K562 (cell line): Measurements from ENCODE around the gene INHA. TPM values are rescaled to one million over a fixed set of nuclear protein-coding genes. Genes with fewer than 3 reads are reported as not detected.

Experiments used
- BRD9 ChIP-seq: fragments of 450-650 bp; IDR thresholded peaks from 2 replicates; pipeline ENCODE4 v1.6.1; 2018; ENCODE audit warnings: low read depth; ENCODE audit not compliant: partially characterized antibody
- CREM ChIP-seq: IDR thresholded peaks from 2 replicates; pipeline ENCODE4 v1.6.1; 2014; ENCODE audit warnings: antibody characterized with exemption, low read depth
- ELF1 ChIP-seq: fragments of 200-800 bp; sonication (Bioruptor generic); IDR thresholded peaks from 2 replicates; pipeline ENCODE4 v1.6.1; 2016; ENCODE audit warnings: missing genetic modification characterization, missing compliant biosample characterization
- ERF ChIP-seq: fragments of 450-650 bp; formaldehyde crosslinking; IDR thresholded peaks from 2 replicates; pipeline ENCODE4 v1.4.0; 2020; ENCODE audit warnings: mild to moderate bottlenecking, mixed read lengths
- FOXA1 ChIP-seq: fragments of 450-650 bp; IDR thresholded peaks from 2 replicates; pipeline ENCODE4 v1.6.1; 2016; ENCODE audit warnings: mild to moderate bottlenecking, borderline replicate concordance
- FOXK1 ChIP-seq: sonication (generic); formaldehyde crosslinking; IDR thresholded peaks from 2 replicates; pipeline ENCODE4 v1.8.0; 2022; ENCODE audit warnings: missing genetic modification reagents, mild to moderate bottlenecking, borderline replicate concordance
- FUS ChIP-seq: fragments of 200-400 bp; formaldehyde crosslinking; optimal IDR thresholded peaks from 2 replicates; pipeline ENCODE3; 2017; ENCODE audit warnings: low read depth, low read length
- KDM2B ChIP-seq: fragments of 250-450 bp; sonication (Bioruptor Pico); IDR thresholded peaks from 2 replicates; pipeline ENCODE4 v1.8.0; 2021; ENCODE audit warnings: mild to moderate bottlenecking, moderate library complexity
- NFATC3 ChIP-seq: fragments of 450-650 bp; IDR thresholded peaks from 2 replicates; pipeline ENCODE4 v1.6.1; 2017; ENCODE audit warnings: mild to moderate bottlenecking
- NFIC ChIP-seq: fragments of 450-650 bp; IDR thresholded peaks from 2 replicates; pipeline ENCODE4 v1.6.1; 2017; ENCODE audit warnings: mild to moderate bottlenecking, inconsistent platforms
- POLR2A ChIP-seq: fragments of 450-650 bp; conservative IDR thresholded peaks from 2 replicates; pipeline ENCODE4 v1.6.1; 2016
- RFX5 ChIP-seq: IDR thresholded peaks from 2 replicates; pipeline ENCODE4 v1.6.1; 2011; ENCODE audit warnings: low read depth, mild to moderate bottlenecking, improper control_type of control experiment, low read length
- SMAD1 ChIP-seq: fragments of 150-350 bp; IDR thresholded peaks from 2 replicates; pipeline ENCODE4 v1.6.1; 2014; ENCODE audit warnings: low read length, low read depth; ENCODE audit not compliant: partially characterized antibody
- ZEB2 ChIP-seq: fragments of 450-650 bp; IDR thresholded peaks from 2 replicates; pipeline ENCODE4 v1.6.1; 2016
- ZNF121 ChIP-seq: sonication (generic); formaldehyde crosslinking; conservative IDR thresholded peaks from 2 replicates; pipeline ENCODE4 v1.8.0; 2022; ENCODE audit warnings: missing genetic modification reagents
- ZNF436 ChIP-seq: fragments of 250-450, 450-650 bp; sonication (Bioruptor Pico); formaldehyde crosslinking; IDR thresholded peaks from 2 replicates; pipeline ENCODE4 v1.7.0; 2020; ENCODE audit warnings: mild to moderate bottlenecking
- ZNF507 ChIP-seq: conservative IDR thresholded peaks from 2 replicates; pipeline ENCODE4 v1.6.1; 2017; ENCODE audit warnings: missing genetic modification characterization, missing compliant biosample characterization
- ZNF57 ChIP-seq: fragments of 450-650 bp; formaldehyde crosslinking; IDR thresholded peaks from 2 replicates; pipeline ENCODE4 v1.4.0; 2020; ENCODE audit warnings: mild to moderate bottlenecking, moderate library complexity
- ZNF668 ChIP-seq: fragments of 250-450 bp; sonication (Bioruptor Pico); IDR thresholded peaks from 2 replicates; pipeline ENCODE4 v1.8.0; 2022; ENCODE audit warnings: mild to moderate bottlenecking, inconsistent platforms
- polyA plus RNA-seq, 8 experiments: library from polyadenylated mRNA; depleted of rRNA in 4 of 8; stranded (reverse) in 5 of 8; unstranded in 3 of 8; fragments of >200 nt; fragmentation: Nextera tagmentation in 2 of 8; fragmentation: Illumina TruSeq in 1 of 8; extraction: Ambion mirVana in 2 of 8; extraction: Trizol in 1 of 8; gene quantifications; 2 replicates each; pipeline versions ENCODE4 v1.2.1 to v1.2.3, GENCODE V29; 2011 to 2014; ENCODE audit warnings: inconsistent platforms in 1 of 8, missing spikeins in 1 of 8
- total RNA-seq, 7 experiments: library from RNA; depleted of rRNA in 6 of 7; stranded (reverse); fragments of >200 nt in 6 of 7; fragmentation: Illumina TruSeq in 2 of 7; extraction: Trizol in 2 of 7; gene quantifications; 2 replicates each; pipeline versions ENCODE4 v1.2.1 to v1.2.3, GENCODE V29; 2011 to 2021; ENCODE audit warnings: low replicate concordance in 1 of 7
- TF ChIP-seq, protein P1 (sequence below), 2 experiments: fragments of 450-650 bp in 1 of 2; IDR thresholded peaks; 2 replicates each; pipeline ENCODE4 v1.6.1; 2011 to 2017; ENCODE audit warnings: low read depth in 2 of 2, antibody characterized with exemption in 1 of 2, borderline replicate concordance in 1 of 2, low read length in 1 of 2, mild to moderate bottlenecking in 1 of 2, mixed read lengths in 1 of 2; ENCODE audit not compliant: control insufficient read depth in 1 of 2
- TF ChIP-seq, protein P2 (sequence below): IDR thresholded peaks from 2 replicates; pipeline ENCODE4 v1.6.1; 2016; ENCODE audit warnings: missing genetic modification characterization, missing compliant biosample characterization
- TF ChIP-seq, protein P3 (sequence below): sonication (generic); formaldehyde crosslinking; IDR thresholded peaks from 2 replicates; pipeline ENCODE4 v1.8.0; 2022; ENCODE audit warnings: missing genetic modification reagents, mild to moderate bottlenecking, borderline replicate concordance
- TF ChIP-seq, protein P4 (sequence below): sonication (generic); formaldehyde crosslinking; IDR thresholded peaks from 2 replicates; pipeline ENCODE4 v1.8.1; 2022; ENCODE audit warnings: missing genetic modification reagents

Gene INHA
- total and polyA plus RNA-seq, 9 of the 15 experiments (the other 6 are each of a cell fraction or from before 2014, with no cell fraction given) = 0.07 to 1.9 (median 0.40) TPM

DNA sequence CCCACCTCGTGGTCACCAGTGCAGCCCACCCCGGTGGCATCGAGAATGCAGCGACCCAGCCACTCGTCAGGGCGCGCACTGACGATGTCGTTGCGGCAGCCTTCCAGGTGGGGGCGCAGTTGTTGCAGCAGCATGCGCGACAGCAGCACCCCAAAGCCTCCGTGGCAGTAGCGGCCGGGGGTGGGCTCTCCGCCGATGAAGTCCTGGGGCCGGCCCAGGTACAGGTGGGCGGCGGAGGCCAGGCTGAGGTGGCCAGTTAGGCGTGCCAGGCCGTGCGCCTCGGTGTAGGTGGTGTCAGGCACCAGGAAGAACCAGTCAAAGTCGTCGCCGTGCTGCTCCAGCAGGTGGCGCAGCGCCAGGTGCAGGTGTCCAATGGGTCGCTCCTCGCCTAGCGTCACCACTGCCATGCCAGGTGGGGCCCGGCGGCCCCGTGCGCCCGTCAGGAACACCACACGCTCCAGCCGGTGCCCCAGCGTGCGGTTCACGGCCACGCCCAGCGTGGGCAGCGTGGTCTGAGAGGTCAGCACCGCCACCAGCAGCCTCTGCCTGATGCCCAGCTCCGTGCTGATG is 30.4 kb upstream of the INHA start (continued):
- TF ChIP-seq, protein P1, sequence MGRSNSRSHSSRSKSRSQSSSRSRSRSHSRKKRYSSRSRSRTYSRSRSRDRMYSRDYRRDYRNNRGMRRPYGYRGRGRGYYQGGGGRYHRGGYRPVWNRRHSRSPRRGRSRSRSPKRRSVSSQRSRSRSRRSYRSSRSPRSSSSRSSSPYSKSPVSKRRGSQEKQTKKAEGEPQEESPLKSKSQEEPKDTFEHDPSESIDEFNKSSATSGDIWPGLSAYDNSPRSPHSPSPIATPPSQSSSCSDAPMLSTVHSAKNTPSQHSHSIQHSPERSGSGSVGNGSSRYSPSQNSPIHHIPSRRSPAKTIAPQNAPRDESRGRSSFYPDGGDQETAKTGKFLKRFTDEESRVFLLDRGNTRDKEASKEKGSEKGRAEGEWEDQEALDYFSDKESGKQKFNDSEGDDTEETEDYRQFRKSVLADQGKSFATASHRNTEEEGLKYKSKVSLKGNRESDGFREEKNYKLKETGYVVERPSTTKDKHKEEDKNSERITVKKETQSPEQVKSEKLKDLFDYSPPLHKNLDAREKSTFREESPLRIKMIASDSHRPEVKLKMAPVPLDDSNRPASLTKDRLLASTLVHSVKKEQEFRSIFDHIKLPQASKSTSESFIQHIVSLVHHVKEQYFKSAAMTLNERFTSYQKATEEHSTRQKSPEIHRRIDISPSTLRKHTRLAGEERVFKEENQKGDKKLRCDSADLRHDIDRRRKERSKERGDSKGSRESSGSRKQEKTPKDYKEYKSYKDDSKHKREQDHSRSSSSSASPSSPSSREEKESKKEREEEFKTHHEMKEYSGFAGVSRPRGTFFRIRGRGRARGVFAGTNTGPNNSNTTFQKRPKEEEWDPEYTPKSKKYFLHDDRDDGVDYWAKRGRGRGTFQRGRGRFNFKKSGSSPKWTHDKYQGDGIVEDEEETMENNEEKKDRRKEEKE (IDR thresholded peaks at IDR 0.05; ENCODE audit: borderline replicate concordance in 1 of 2, control insufficient read depth in 1 of 2, low read depth in 2 of 2, low read length in 1 of 2) = no peak
- TF ChIP-seq FOXK1 (CRISPR knock-in tag) (peak; percentile 84; the same call in 1 of the 2 replicates), ZNF57 (CRISPR knock-in tag) (no peak), POLR2A (no peak), ZNF121 (CRISPR knock-in tag) (no peak), NFIC (peak; percentile 48; the same call in 1 of the 2 replicates), ZNF436 (CRISPR knock-in tag) (no peak), ZNF507 (tag) (no peak), ZEB2 (peak; percentile 73; the same call in 1 of the 2 replicates), RFX5 (no peak), BRD9 (no peak), ERF (CRISPR knock-in tag) (no peak), FOXA1 (no peak), KDM2B (CRISPR knock-in tag) (no peak), CREM (peak; percentile 87), ZNF668 (no peak), FUS (no peak), ELF1 (tag) (peak; percentile 42), SMAD1 (no peak), NFATC3 (no peak)
- TF ChIP-seq, protein P2, sequence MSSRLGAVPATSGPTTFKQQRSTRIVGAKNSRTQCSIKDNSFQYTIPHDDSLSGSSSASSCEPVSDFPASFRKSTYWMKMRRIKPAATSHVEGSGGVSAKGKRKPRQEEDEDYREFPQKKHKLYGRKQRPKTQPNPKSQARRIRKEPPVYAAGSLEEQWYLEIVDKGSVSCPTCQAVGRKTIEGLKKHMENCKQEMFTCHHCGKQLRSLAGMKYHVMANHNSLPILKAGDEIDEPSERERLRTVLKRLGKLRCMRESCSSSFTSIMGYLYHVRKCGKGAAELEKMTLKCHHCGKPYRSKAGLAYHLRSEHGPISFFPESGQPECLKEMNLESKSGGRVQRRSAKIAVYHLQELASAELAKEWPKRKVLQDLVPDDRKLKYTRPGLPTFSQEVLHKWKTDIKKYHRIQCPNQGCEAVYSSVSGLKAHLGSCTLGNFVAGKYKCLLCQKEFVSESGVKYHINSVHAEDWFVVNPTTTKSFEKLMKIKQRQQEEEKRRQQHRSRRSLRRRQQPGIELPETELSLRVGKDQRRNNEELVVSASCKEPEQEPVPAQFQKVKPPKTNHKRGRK = no peak
- TF ChIP-seq, protein P3, sequence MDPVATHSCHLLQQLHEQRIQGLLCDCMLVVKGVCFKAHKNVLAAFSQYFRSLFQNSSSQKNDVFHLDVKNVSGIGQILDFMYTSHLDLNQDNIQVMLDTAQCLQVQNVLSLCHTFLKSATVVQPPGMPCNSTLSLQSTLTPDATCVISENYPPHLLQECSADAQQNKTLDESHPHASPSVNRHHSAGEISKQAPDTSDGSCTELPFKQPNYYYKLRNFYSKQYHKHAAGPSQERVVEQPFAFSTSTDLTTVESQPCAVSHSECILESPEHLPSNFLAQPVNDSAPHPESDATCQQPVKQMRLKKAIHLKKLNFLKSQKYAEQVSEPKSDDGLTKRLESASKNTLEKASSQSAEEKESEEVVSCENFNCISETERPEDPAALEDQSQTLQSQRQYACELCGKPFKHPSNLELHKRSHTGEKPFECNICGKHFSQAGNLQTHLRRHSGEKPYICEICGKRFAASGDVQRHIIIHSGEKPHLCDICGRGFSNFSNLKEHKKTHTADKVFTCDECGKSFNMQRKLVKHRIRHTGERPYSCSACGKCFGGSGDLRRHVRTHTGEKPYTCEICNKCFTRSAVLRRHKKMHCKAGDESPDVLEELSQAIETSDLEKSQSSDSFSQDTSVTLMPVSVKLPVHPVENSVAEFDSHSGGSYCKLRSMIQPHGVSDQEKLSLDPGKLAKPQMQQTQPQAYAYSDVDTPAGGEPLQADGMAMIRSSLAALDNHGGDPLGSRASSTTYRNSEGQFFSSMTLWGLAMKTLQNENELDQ (CRISPR knock-in tag) = no peak
- TF ChIP-seq, protein P4, sequence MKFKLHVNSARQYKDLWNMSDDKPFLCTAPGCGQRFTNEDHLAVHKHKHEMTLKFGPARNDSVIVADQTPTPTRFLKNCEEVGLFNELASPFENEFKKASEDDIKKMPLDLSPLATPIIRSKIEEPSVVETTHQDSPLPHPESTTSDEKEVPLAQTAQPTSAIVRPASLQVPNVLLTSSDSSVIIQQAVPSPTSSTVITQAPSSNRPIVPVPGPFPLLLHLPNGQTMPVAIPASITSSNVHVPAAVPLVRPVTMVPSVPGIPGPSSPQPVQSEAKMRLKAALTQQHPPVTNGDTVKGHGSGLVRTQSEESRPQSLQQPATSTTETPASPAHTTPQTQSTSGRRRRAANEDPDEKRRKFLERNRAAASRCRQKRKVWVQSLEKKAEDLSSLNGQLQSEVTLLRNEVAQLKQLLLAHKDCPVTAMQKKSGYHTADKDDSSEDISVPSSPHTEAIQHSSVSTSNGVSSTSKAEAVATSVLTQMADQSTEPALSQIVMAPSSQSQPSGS (CRISPR knock-in tag) = no peak
